HEK293 (cell line): Measurements from ENCODE around the gene EHMT1.

Source experiments
- BCL11A ChIP-seq: fragments of 450-650 bp; formaldehyde crosslinking; IDR thresholded peaks from 2 replicates; pipeline ENCODE4 v1.5.1; 2016; ENCODE audit warnings: low read depth, missing biosample characterization, missing genetic modification characterization
- OSR2 ChIP-seq: fragments of 450-650 bp; formaldehyde crosslinking; IDR thresholded peaks from 2 replicates; pipeline ENCODE4 v1.5.1; 2016; ENCODE audit warnings: missing biosample characterization, missing genetic modification characterization
- WT1 ChIP-seq: fragments of 450-650 bp; formaldehyde crosslinking; IDR thresholded peaks from 2 replicates; pipeline ENCODE4 v1.5.1; 2016; ENCODE audit warnings: missing biosample characterization, missing genetic modification characterization
- YY1 ChIP-seq: fragments of 450-650 bp; formaldehyde crosslinking; IDR thresholded peaks from 2 replicates; pipeline ENCODE4 v1.5.1; 2018; ENCODE audit warnings: missing biosample characterization, missing genetic modification characterization
- ZBTB7A ChIP-seq: fragments of 450-650 bp; formaldehyde crosslinking; IDR thresholded peaks from 2 replicates; pipeline ENCODE4 v1.5.1; 2016; ENCODE audit warnings: low read depth, missing biosample characterization, missing genetic modification characterization
- ZFP41 ChIP-seq: fragments of 450-650 bp; formaldehyde crosslinking; IDR thresholded peaks from 2 replicates; pipeline ENCODE4 v1.5.1; 2016; ENCODE audit warnings: missing biosample characterization, missing genetic modification characterization, borderline replicate concordance
- ZNF132 ChIP-seq: fragments of 450-650 bp; formaldehyde crosslinking; IDR thresholded peaks from 2 replicates; pipeline ENCODE4 v1.5.1; 2017; ENCODE audit warnings: missing biosample characterization, missing genetic modification characterization, borderline replicate concordance
- ZNF174 ChIP-seq: fragments of 450-650 bp; formaldehyde crosslinking; IDR thresholded peaks from 2 replicates; pipeline ENCODE4 v1.5.0; 2017; ENCODE audit warnings: missing biosample characterization, mild to moderate bottlenecking, missing genetic modification characterization
- ZNF510 ChIP-seq: fragments of 450-650 bp; formaldehyde crosslinking; IDR thresholded peaks from 2 replicates; pipeline ENCODE4 v1.5.1; 2018; ENCODE audit warnings: mild to moderate bottlenecking, missing genetic modification characterization, missing biosample characterization; ENCODE audit not compliant: insufficient replicate concordance
- TF ChIP-seq, protein P1 (sequence below): fragments of 450-650 bp; formaldehyde crosslinking; IDR thresholded peaks from 2 replicates; pipeline ENCODE4 v1.5.1; 2016; ENCODE audit warnings: missing biosample characterization, missing genetic modification characterization
- TF ChIP-seq, protein P2 (sequence below): fragments of 450-650 bp; formaldehyde crosslinking; IDR thresholded peaks from 2 replicates; pipeline ENCODE4 v1.5.1; 2016; ENCODE audit warnings: missing biosample characterization, missing genetic modification characterization

DNA sequence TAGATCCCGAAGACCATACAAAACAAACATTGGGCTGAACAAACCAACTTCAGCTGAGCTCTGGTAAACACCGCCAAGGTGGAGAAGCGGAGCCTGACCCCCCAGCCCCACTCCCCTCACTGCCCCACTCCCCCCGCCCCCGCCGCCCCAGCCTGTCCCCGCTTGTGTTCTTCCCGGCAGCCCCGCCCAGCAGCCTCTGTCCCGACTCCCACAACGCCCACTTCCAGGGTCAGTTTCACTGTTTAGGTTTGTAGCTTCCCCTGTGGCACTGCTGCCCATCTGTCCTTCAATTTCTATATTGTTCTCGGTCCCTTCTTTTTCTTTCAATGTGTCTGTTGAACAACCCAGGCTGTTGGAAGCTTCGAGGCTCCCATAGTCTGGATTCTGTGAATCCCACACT lies 146.7 kb downstream of the EHMT1 start:
- TF ChIP-seq ZFP41 (tag by site-specific recombination) (no peak), ZNF132 (tag by site-specific recombination) (no peak), OSR2 (tag by site-specific recombination) (no peak), WT1 (tag by site-specific recombination) (no peak), ZNF510 (tag by site-specific recombination) (no peak), YY1 (tag by site-specific recombination) (no peak), ZBTB7A (no peak), BCL11A (tag by site-specific recombination) (no peak), ZNF174 (tag by site-specific recombination) (no peak)
- TF ChIP-seq, protein P1, sequence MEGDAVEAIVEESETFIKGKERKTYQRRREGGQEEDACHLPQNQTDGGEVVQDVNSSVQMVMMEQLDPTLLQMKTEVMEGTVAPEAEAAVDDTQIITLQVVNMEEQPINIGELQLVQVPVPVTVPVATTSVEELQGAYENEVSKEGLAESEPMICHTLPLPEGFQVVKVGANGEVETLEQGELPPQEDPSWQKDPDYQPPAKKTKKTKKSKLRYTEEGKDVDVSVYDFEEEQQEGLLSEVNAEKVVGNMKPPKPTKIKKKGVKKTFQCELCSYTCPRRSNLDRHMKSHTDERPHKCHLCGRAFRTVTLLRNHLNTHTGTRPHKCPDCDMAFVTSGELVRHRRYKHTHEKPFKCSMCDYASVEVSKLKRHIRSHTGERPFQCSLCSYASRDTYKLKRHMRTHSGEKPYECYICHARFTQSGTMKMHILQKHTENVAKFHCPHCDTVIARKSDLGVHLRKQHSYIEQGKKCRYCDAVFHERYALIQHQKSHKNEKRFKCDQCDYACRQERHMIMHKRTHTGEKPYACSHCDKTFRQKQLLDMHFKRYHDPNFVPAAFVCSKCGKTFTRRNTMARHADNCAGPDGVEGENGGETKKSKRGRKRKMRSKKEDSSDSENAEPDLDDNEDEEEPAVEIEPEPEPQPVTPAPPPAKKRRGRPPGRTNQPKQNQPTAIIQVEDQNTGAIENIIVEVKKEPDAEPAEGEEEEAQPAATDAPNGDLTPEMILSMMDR (tag by site-specific recombination): no peak
- TF ChIP-seq, protein P2, sequence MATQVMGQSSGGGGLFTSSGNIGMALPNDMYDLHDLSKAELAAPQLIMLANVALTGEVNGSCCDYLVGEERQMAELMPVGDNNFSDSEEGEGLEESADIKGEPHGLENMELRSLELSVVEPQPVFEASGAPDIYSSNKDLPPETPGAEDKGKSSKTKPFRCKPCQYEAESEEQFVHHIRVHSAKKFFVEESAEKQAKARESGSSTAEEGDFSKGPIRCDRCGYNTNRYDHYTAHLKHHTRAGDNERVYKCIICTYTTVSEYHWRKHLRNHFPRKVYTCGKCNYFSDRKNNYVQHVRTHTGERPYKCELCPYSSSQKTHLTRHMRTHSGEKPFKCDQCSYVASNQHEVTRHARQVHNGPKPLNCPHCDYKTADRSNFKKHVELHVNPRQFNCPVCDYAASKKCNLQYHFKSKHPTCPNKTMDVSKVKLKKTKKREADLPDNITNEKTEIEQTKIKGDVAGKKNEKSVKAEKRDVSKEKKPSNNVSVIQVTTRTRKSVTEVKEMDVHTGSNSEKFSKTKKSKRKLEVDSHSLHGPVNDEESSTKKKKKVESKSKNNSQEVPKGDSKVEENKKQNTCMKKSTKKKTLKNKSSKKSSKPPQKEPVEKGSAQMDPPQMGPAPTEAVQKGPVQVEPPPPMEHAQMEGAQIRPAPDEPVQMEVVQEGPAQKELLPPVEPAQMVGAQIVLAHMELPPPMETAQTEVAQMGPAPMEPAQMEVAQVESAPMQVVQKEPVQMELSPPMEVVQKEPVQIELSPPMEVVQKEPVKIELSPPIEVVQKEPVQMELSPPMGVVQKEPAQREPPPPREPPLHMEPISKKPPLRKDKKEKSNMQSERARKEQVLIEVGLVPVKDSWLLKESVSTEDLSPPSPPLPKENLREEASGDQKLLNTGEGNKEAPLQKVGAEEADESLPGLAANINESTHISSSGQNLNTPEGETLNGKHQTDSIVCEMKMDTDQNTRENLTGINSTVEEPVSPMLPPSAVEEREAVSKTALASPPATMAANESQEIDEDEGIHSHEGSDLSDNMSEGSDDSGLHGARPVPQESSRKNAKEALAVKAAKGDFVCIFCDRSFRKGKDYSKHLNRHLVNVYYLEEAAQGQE (tag by site-specific recombination): no peak
